ENCODE data around the gene CYP2B6. TPM values are rescaled to one million over a fixed set of nuclear protein-coding genes. Genes with fewer than 3 reads are reported as not detected.
"Not testable (repeated sequence)": the region's sequence is repeated elsewhere in the genome, so short reads cannot be mapped to it uniquely, and the experiment has no call there.

The CYP2B6 gene
- total and polyA plus RNA-seq, 2 donors = 0.02 TPM; not detected in 1

GRCh38 chr19:41000310-41000737 is 9.2 kb downstream of the CYP2B6 start:
- no peaks in the 10 kb centered on the region for H3K27me3 ChIP-seq (ENCODE audit: control insufficient read depth in 2 of 2, insufficient read depth in 1 of 2, low read length in 1 of 2)
- no peaks in the 10 kb centered on the region for H3K9me3 ChIP-seq (ENCODE audit: control insufficient read depth in 2 of 2, insufficient read depth in 1 of 2, low read length in 1 of 2)
- no peak for DNase-seq (ENCODE audit: low read depth in 6 of 9, low spot score in 9 of 9)
- no peak overlapping the region for H3K27ac ChIP-seq (ENCODE audit: low read depth in 1 of 2, low read length in 1 of 2)
- H3K36me3 ChIP-seq (ENCODE audit: control insufficient read depth in 2 of 2, insufficient read depth in 2 of 2, low read length in 1 of 2) = no peaks in the 10 kb centered on the region
- no peak overlapping the region for H3K4me3 ChIP-seq (ENCODE audit: low read length in 2 of 2)
- WGBS = 87% methylated on average over 3 of the region's 3 CpGs
- H3K4me1 ChIP-seq (ENCODE audit: control insufficient read depth in 2 of 2, insufficient read depth in 2 of 2, low read length in 2 of 2) = no peaks in the 10 kb centered on the region

- DNase-seq (ENCODE audit: low read depth in 6 of 9, low spot score in 9 of 9) = no peak
- no peak overlapping the region for H3K27ac ChIP-seq (ENCODE audit: low read depth in 1 of 2, low read length in 1 of 2)
- no peaks in the 10 kb centered on the region for H3K27me3 ChIP-seq (ENCODE audit: control insufficient read depth in 2 of 2, insufficient read depth in 1 of 2, low read length in 1 of 2)
- H3K9me3 ChIP-seq (ENCODE audit: control insufficient read depth in 2 of 2, insufficient read depth in 1 of 2, low read length in 1 of 2) = no peaks in the 10 kb centered on the region
- WGBS = 82% methylated on average over 9 of the region's 9 CpGs
- no peaks in the 10 kb centered on the region for H3K4me1 ChIP-seq (ENCODE audit: control insufficient read depth in 2 of 2, insufficient read depth in 2 of 2, low read length in 2 of 2)
- no peak overlapping the region for H3K4me3 ChIP-seq (ENCODE audit: low read length in 2 of 2)
- no peaks in the 10 kb centered on the region for H3K36me3 ChIP-seq (ENCODE audit: control insufficient read depth in 2 of 2, insufficient read depth in 2 of 2, low read length in 1 of 2)
These were observed 10.3 kb downstream of the CYP2B6 start for GRCh38 chr19:41001243-41001971.

DNA sequence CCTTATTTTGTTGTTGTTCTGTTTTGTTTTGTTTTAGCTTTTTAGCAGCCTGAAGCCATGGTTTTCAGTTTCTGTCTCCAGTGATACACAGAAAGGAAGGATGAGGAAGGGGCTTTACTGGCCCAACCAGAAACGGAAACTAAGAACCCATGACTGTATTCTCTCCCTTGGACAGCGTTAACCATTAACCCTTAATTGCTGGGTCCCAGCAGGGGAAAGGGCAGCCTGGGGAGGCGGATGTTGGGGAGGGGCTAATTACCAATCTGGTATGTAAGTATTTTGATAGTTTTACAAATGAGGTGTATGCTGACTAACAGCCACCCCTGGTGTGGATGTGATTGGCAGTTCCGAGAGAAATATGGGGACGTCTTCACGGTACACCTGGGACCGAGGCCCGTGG is 12.6 kb downstream of the CYP2B6 start:
- H3K4me3 ChIP-seq (ENCODE audit: low read length in 2 of 2); DNase-seq (ENCODE audit: low read depth in 6 of 9, low spot score in 9 of 9); H3K9me3 ChIP-seq (ENCODE audit: control insufficient read depth in 2 of 2, insufficient read depth in 1 of 2, low read length in 1 of 2); H3K4me1 ChIP-seq (ENCODE audit: control insufficient read depth in 2 of 2, insufficient read depth in 2 of 2, low read length in 2 of 2); H3K27me3 ChIP-seq (ENCODE audit: control insufficient read depth in 2 of 2, insufficient read depth in 1 of 2, low read length in 1 of 2); H3K27ac ChIP-seq (ENCODE audit: low read depth in 1 of 2, low read length in 1 of 2); H3K36me3 ChIP-seq (ENCODE audit: control insufficient read depth in 2 of 2, insufficient read depth in 2 of 2, low read length in 1 of 2): not testable (repeated sequence)
- WGBS = 72% methylated on average over 7 of the region's 8 CpGs

- Histone ChIP-seq H3K36me3 (ENCODE audit: control insufficient read depth in 2 of 2, insufficient read depth in 2 of 2, low read length in 1 of 2) (no peaks in the 10 kb centered on the region), H3K9me3 (ENCODE audit: control insufficient read depth in 2 of 2, insufficient read depth in 1 of 2, low read length in 1 of 2) (no peaks in the 10 kb centered on the region), H3K27me3 (ENCODE audit: control insufficient read depth in 2 of 2, insufficient read depth in 1 of 2, low read length in 1 of 2) (peaks cover 0 to 2% of the 10 kb centered on the region in 2 donors), H3K4me3 (ENCODE audit: low read length in 2 of 2) (no peak overlapping the region), H3K27ac (ENCODE audit: low read depth in 1 of 2, low read length in 1 of 2) (no peak overlapping the region), H3K4me1 (ENCODE audit: control insufficient read depth in 2 of 2, insufficient read depth in 2 of 2, low read length in 2 of 2) (no peaks in the 10 kb centered on the region)
- no peak for DNase-seq (ENCODE audit: low read depth in 6 of 9, low spot score in 9 of 9)
- WGBS = 74% methylated on average over 11 of the region's 11 CpGs
These were observed 18.7 kb downstream of the CYP2B6 start for GRCh38 chr19:41009700-41010235.

- DNase-seq (ENCODE audit: low read depth in 6 of 9, low spot score in 9 of 9) = no peak
- H3K9me3 ChIP-seq (ENCODE audit: control insufficient read depth in 2 of 2, insufficient read depth in 1 of 2, low read length in 1 of 2) = no peaks in the 10 kb centered on the region
- no peaks in the 10 kb centered on the region for H3K27me3 ChIP-seq (ENCODE audit: control insufficient read depth in 2 of 2, insufficient read depth in 1 of 2, low read length in 1 of 2)
- 64% methylated on average over 3 of the region's 3 CpGs for WGBS
- H3K36me3 ChIP-seq (ENCODE audit: control insufficient read depth in 2 of 2, insufficient read depth in 2 of 2, low read length in 1 of 2) = no peaks in the 10 kb centered on the region
- H3K4me1 ChIP-seq (ENCODE audit: control insufficient read depth in 2 of 2, insufficient read depth in 2 of 2, low read length in 2 of 2) = no peaks in the 10 kb centered on the region
- H3K27ac ChIP-seq (ENCODE audit: low read depth in 1 of 2, low read length in 1 of 2) = no peak overlapping the region
- no peak overlapping the region for H3K4me3 ChIP-seq (ENCODE audit: low read length in 2 of 2)
These were observed 22.3 kb downstream of the CYP2B6 start for GRCh38 chr19:41013359-41013758.

GRCh38 chr19:41014643-41015042 is 23.6 kb downstream of the CYP2B6 start:
- DNase-seq (ENCODE audit: low read depth in 6 of 9, low spot score in 9 of 9) = no peak
- Histone ChIP-seq H3K27me3 (ENCODE audit: control insufficient read depth in 2 of 2, insufficient read depth in 1 of 2, low read length in 1 of 2) (no peaks in the 10 kb centered on the region), H3K4me1 (ENCODE audit: control insufficient read depth in 2 of 2, insufficient read depth in 2 of 2, low read length in 2 of 2) (no peaks in the 10 kb centered on the region), H3K27ac (ENCODE audit: low read depth in 1 of 2, low read length in 1 of 2) (no peak overlapping the region), H3K9me3 (ENCODE audit: control insufficient read depth in 2 of 2, insufficient read depth in 1 of 2, low read length in 1 of 2) (no peaks in the 10 kb centered on the region), H3K4me3 (ENCODE audit: low read length in 2 of 2) (no peak overlapping the region), H3K36me3 (ENCODE audit: control insufficient read depth in 2 of 2, insufficient read depth in 2 of 2, low read length in 1 of 2) (no peaks in the 10 kb centered on the region)
- 89% methylated on average over 1 of the region's 1 CpG for WGBS

- Histone ChIP-seq H3K9me3 (ENCODE audit: control insufficient read depth in 2 of 2, insufficient read depth in 1 of 2, low read length in 1 of 2) (no peaks in the 10 kb centered on the region), H3K27ac (ENCODE audit: low read depth in 1 of 2, low read length in 1 of 2) (no peak overlapping the region), H3K36me3 (ENCODE audit: control insufficient read depth in 2 of 2, insufficient read depth in 2 of 2, low read length in 1 of 2) (no peaks in the 10 kb centered on the region), H3K4me3 (ENCODE audit: low read length in 2 of 2) (no peak overlapping the region), H3K27me3 (ENCODE audit: control insufficient read depth in 2 of 2, insufficient read depth in 1 of 2, low read length in 1 of 2) (no peaks in the 10 kb centered on the region), H3K4me1 (ENCODE audit: control insufficient read depth in 2 of 2, insufficient read depth in 2 of 2, low read length in 2 of 2) (no peaks in the 10 kb centered on the region)
- no peak for DNase-seq (ENCODE audit: low read depth in 6 of 9, low spot score in 9 of 9)
- WGBS = 45% methylated on average over 12 of the region's 12 CpGs
These were observed 25.5 kb downstream of the CYP2B6 start for GRCh38 chr19:41016488-41017071.

DNA sequence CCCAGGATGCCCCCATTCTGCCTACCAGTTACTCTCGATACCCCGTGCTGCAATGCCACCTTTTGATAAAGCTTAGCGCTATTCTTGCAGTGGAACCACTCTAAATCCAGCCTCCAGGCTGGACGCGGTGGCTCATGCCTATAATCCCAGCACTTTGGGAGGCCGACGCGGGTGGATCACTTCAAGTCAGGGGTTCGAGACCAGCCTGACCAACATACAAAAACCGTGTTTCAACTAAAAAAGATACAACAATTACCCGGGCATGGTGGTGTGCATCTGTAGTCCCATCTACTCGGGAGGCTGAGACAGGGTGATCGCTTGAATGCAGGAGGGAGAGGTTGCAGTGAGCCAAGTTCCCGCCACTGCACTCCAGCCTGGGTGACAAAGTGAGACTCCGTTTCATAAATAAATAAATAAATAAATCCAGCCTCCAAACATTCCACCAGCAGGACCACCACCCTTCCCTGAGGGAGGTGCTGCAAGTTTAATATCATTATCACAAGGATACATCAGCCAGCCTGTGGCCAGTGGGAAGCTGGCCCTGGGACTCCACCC is 27.7 kb downstream of the CYP2B6 start:
- Histone ChIP-seq H3K9me3 (ENCODE audit: control insufficient read depth in 2 of 2, insufficient read depth in 1 of 2, low read length in 1 of 2) (no peaks in the 10 kb centered on the region), H3K27me3 (ENCODE audit: control insufficient read depth in 2 of 2, insufficient read depth in 1 of 2, low read length in 1 of 2) (no peaks in the 10 kb centered on the region), H3K36me3 (ENCODE audit: control insufficient read depth in 2 of 2, insufficient read depth in 2 of 2, low read length in 1 of 2) (no peaks in the 10 kb centered on the region), H3K4me1 (ENCODE audit: control insufficient read depth in 2 of 2, insufficient read depth in 2 of 2, low read length in 2 of 2) (no peaks in the 10 kb centered on the region), H3K4me3 (ENCODE audit: low read length in 2 of 2) (no peak overlapping the region), H3K27ac (ENCODE audit: low read depth in 1 of 2, low read length in 1 of 2) (no peak overlapping the region)
- DNase-seq (ENCODE audit: low read depth in 6 of 9, low spot score in 9 of 9) = no peak
- WGBS = 96% methylated on average over 15 of the region's 15 CpGs

- 81% methylated on average over 5 of the region's 5 CpGs for WGBS
- H3K27ac ChIP-seq (ENCODE audit: low read depth in 1 of 2, low read length in 1 of 2) = no peak overlapping the region
- H3K27me3 ChIP-seq (ENCODE audit: control insufficient read depth in 2 of 2, insufficient read depth in 1 of 2, low read length in 1 of 2) = no peaks in the 10 kb centered on the region
- no peak overlapping the region for H3K4me3 ChIP-seq (ENCODE audit: low read length in 2 of 2)
- DNase-seq (ENCODE audit: low read depth in 6 of 9, low spot score in 9 of 9) = no peak
- H3K4me1 ChIP-seq (ENCODE audit: control insufficient read depth in 2 of 2, insufficient read depth in 2 of 2, low read length in 2 of 2) = no peaks in the 10 kb centered on the region
- H3K36me3 ChIP-seq (ENCODE audit: control insufficient read depth in 2 of 2, insufficient read depth in 2 of 2, low read length in 1 of 2) = no peaks in the 10 kb centered on the region
- H3K9me3 ChIP-seq (ENCODE audit: control insufficient read depth in 2 of 2, insufficient read depth in 1 of 2, low read length in 1 of 2) = no peaks in the 10 kb centered on the region
These were observed 28.3 kb downstream of the CYP2B6 start for GRCh38 chr19:41019346-41019745.
